Endothelial cell of umbilical vein (primary cell): ENCODE data around the gene NOX5. TPM values are rescaled to one million over a fixed set of nuclear protein-coding genes. Genes with fewer than 3 reads are reported as not detected.

ENCODE experiments used
- BruUV-seq: library from RNA; stranded (reverse); fragments of 400-500 nt; replicated peaks from 2 replicates; lab custom pipeline; 2021; lab: Mats Ljungman, UMichigan
- CTCF ChIA-PET: fragments of 300-600, 350-600 bp; sonication (Branson Sonifier 250); formaldehyde crosslinking; loops from one replicate; lab custom pipeline; 2021; ENCODE audit warnings: antibody characterized with exemption, inconsistent platforms; lab: Charles Lee
- POLR2A ChIA-PET: fragments of 300-600, 350-600 bp; sonication (Branson Sonifier 250); formaldehyde crosslinking; loops from one replicate; lab custom pipeline; 2021; ENCODE audit warnings: antibody characterized with exemption, inconsistent platforms; lab: Charles Lee
- DNase-seq: peaks from one replicate; pipeline ENCODE4 v3.0.0-alpha.2; 2011; ENCODE audit warnings: low read depth, low spot score
- FAIRE-seq: peaks from 2 replicates; lab custom pipeline; 2011; peaks lifted over from hg19 to GRCh38; lab: Jason Lieb, UNC
- H2AFZ ChIP-seq: 2 replicates; pipeline ENCODE4 v1.6.0; 2012; ENCODE audit warnings: low read depth, low read length, control low read depth, inconsistent platforms
- H3K27ac ChIP-seq: 2 replicates; pipeline ENCODE4 v1.5.1; 2011; ENCODE audit warnings: low read depth, mild to moderate bottlenecking, control low read depth, low read length, moderate library complexity; ENCODE audit not compliant: insufficient read depth
- H3K27me3 ChIP-seq, 2 experiments: 2 replicates each; pipeline versions ENCODE4 v1.6.0 to v1.6.1; 2011; ENCODE audit warnings: low read length in 2 of 2, mixed read lengths in 1 of 2; ENCODE audit not compliant: control insufficient read depth in 2 of 2, insufficient read depth in 2 of 2
- H3K36me3 ChIP-seq, 2 experiments: 2 replicates in 1 of 2; 3 replicates in 1 of 2; pipeline ENCODE4 v1.5.1; 2011; ENCODE audit warnings: low read length in 2 of 2, mild to moderate bottlenecking in 1 of 2, moderate library complexity in 1 of 2; ENCODE audit not compliant: control insufficient read depth in 2 of 2, insufficient read depth in 2 of 2; ENCODE audit errors: extremely low read depth in 1 of 2
- H3K4me1 ChIP-seq: 3 replicates; pipeline ENCODE4 v1.5.1; 2011; ENCODE audit warnings: mild to moderate bottlenecking, low read length; ENCODE audit not compliant: control insufficient read depth, insufficient read depth; ENCODE audit errors: extremely low read depth
- H3K4me2 ChIP-seq: 2 replicates; pipeline ENCODE4 v1.6.1; 2011; ENCODE audit warnings: low read length, control low read depth, mixed read lengths; ENCODE audit not compliant: insufficient read depth
- H3K4me3 ChIP-seq, 3 experiments: fragments of 200-600 bp in 1 of 3; sonication (generic), shearing (Covaris generic) in 1 of 3; replicated peaks in 1 of 3; 2 replicates each; pipeline ENCODE4 v1.5.1; 2011 to 2016; ENCODE audit warnings: control low read depth in 3 of 3, low read length in 3 of 3, mild to moderate bottlenecking in 2 of 3, inconsistent platforms in 1 of 3, low read depth in 1 of 3, moderate library complexity in 1 of 3; ENCODE audit not compliant: insufficient read depth in 1 of 3
- H3K79me2 ChIP-seq: 2 replicates; pipeline ENCODE4 v1.6.0; 2012; ENCODE audit warnings: low read length, inconsistent platforms; ENCODE audit not compliant: control insufficient read depth, insufficient read depth
- H3K9ac ChIP-seq: replicated peaks from 2 replicates; pipeline ENCODE3; 2011; ENCODE audit warnings: low read length, control low read depth; ENCODE audit not compliant: insufficient read depth; ENCODE audit errors: extremely low read depth
- H3K9me1 ChIP-seq: replicated peaks from 3 replicates; pipeline ENCODE4 v1.6.0; 2011; ENCODE audit warnings: mild to moderate bottlenecking, low read length; ENCODE audit not compliant: control insufficient read depth, insufficient read depth; ENCODE audit errors: extremely low read depth
- H3K9me3 ChIP-seq: replicated peaks from 2 replicates; pipeline ENCODE4 v1.5.1; 2012; ENCODE audit warnings: low read length, inconsistent platforms; ENCODE audit not compliant: control insufficient read depth, insufficient read depth
- H4K20me1 ChIP-seq: replicated peaks from 2 replicates; pipeline ENCODE3; 2011; ENCODE audit warnings: mild to moderate bottlenecking, low read length; ENCODE audit not compliant: control insufficient read depth, insufficient read depth; ENCODE audit errors: extremely low read depth
- EZH2 ChIP-seq: IDR thresholded peaks from 2 replicates; pipeline ENCODE4 v1.6.1; 2012; ENCODE audit warnings: borderline replicate concordance, low read depth, mild to moderate bottlenecking, moderate library complexity, low read length, inconsistent platforms; ENCODE audit not compliant: severe bottlenecking
- FOS ChIP-seq: IDR thresholded peaks from 2 replicates; pipeline ENCODE4 v1.6.1; 2011; ENCODE audit warnings: mild to moderate bottlenecking, low read length, moderate library complexity, borderline replicate concordance; ENCODE audit not compliant: insufficient read depth
- GATA2 ChIP-seq: IDR thresholded peaks from 2 replicates; pipeline ENCODE4 v1.7.0; 2011; ENCODE audit warnings: low read depth, mild to moderate bottlenecking, moderate library complexity, mixed read lengths, low read length; ENCODE audit not compliant: insufficient read length, insufficient read depth
- JUN ChIP-seq: IDR thresholded peaks from 2 replicates; pipeline ENCODE4 v1.6.1; 2011; ENCODE audit warnings: borderline replicate concordance, low read depth; ENCODE audit not compliant: insufficient read length, insufficient read depth
- MYC ChIP-seq: IDR thresholded peaks from one replicate; pipeline ENCODE4 v1.6.1; 2011; ENCODE audit warnings: mild to moderate bottlenecking, low read depth, low read length
- POLR2A ChIP-seq: IDR thresholded peaks from 2 replicates; pipeline ENCODE4 v1.6.1; 2012; ENCODE audit warnings: low read depth, mild to moderate bottlenecking, control low read depth, low read length
- POLR2AphosphoS5 ChIP-seq: IDR thresholded peaks from 2 replicates; pipeline ENCODE4 v1.6.1; 2012; ENCODE audit warnings: low read depth, mild to moderate bottlenecking, control low read depth, low read length, moderate library complexity; ENCODE audit not compliant: insufficient read depth
- dilution Hi-C: fragments of 300-500 bp; cut with MboI; formaldehyde crosslinking; loops from one replicate; pipeline ENCODE4 v1.15.0; 2019; ENCODE audit warnings: low sequenced_read_pairs; ENCODE audit not compliant: extremely low pct_ligation_motif_present
- intact Hi-C: fragments of 100-400 bp; cut with micrococcal nuclease; formaldehyde crosslinking; loops from one replicate; pipeline ENCODE4 v1.10.0; 2022
- polyA plus RNA-seq, 4 experiments: library from polyadenylated mRNA; depleted of rRNA in 3 of 4; stranded (reverse) in 3 of 4; unstranded in 1 of 4; fragments of >200 nt; gene quantifications; 2 replicates each; pipeline versions ENCODE4 v1.2.1 to v1.2.3, GENCODE V29; 2011 to 2012; ENCODE audit warnings: missing spikeins in 1 of 4
- total RNA-seq: library from RNA; stranded (reverse); gene quantifications from 2 replicates; pipeline ENCODE4 v1.2.3, GENCODE V29; 2021
- TF ChIP-seq, protein P1 (sequence below), 2 donors: IDR thresholded peaks; 1 replicate in 1 of 2; 2 replicates in 1 of 2; pipeline ENCODE4 v1.5.1; 2011; ENCODE audit warnings: low read length in 2 of 2, mild to moderate bottlenecking in 2 of 2, moderate library complexity in 2 of 2, control low read depth in 1 of 2, inconsistent platforms in 1 of 2, low read depth in 1 of 2; ENCODE audit not compliant: insufficient read depth in 1 of 2; ENCODE audit errors: extremely low read depth in 1 of 2
- TF ChIP-seq, protein P2 (sequence below): IDR thresholded peaks from 2 replicates; pipeline ENCODE4 v1.6.1; 2011; ENCODE audit not compliant: insufficient read depth, insufficient read length

NOX5 gene
- total and polyA plus RNA-seq, 2 donors (not counting 3 experiments of a cell fraction or from before 2014, with no cell fraction given), result 0.08 TPM; not detected in 1

DNA sequence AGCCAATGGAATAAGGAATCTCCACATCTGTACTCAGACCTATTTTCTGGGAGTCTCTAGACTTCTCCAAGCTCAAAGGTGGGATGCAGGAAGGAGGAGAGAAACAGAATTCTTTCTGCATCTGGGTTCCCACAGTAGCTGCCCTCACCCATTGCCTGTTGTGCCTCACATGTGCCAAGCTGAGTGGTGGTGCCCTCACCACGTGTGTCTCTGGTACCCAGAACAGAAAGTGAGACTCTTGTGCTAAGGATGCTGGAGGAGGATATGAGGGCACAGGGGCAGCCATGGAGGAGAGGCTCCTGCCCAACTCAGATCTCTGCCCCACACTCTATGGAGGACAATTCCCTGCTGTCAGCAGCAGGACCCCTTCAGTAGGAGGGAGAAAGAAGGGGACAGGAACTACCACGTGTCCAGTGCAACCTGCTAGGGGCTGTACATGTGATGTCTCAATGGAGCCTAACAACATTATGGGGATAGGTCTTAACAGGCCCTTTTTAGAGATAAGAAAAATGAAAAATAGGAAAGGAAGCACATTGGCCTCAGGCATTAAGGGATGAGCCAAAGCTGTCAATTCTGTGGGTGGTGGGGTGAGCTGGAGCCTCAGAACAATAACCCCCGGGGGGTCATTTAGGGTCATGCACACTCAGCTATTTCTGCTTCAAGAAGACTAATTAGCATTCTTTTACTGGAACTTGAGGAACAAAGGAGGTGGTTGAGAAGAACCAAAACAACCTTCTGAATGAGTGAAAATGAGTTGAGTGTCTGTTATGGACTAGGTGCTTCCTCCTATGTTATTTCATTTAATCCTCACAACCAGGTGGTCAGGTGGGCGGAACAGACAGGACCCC is 16.3 kb upstream of the NOX5 start:
- BruUV-seq, result no TSS peak
- dilution Hi-C loops (no loop called here), intact Hi-C loops (no loop called here)
- H3K27ac ChIP-seq, result no peak overlapping the region
- H3K9me1 ChIP-seq, result no peaks in the 10 kb centered on the region
- no peak for TF ChIP-seq FOS
- no peak for TF ChIP-seq POLR2A
- TF ChIP-seq POLR2AphosphoS5, result no peak
- TF ChIP-seq, protein P1, sequence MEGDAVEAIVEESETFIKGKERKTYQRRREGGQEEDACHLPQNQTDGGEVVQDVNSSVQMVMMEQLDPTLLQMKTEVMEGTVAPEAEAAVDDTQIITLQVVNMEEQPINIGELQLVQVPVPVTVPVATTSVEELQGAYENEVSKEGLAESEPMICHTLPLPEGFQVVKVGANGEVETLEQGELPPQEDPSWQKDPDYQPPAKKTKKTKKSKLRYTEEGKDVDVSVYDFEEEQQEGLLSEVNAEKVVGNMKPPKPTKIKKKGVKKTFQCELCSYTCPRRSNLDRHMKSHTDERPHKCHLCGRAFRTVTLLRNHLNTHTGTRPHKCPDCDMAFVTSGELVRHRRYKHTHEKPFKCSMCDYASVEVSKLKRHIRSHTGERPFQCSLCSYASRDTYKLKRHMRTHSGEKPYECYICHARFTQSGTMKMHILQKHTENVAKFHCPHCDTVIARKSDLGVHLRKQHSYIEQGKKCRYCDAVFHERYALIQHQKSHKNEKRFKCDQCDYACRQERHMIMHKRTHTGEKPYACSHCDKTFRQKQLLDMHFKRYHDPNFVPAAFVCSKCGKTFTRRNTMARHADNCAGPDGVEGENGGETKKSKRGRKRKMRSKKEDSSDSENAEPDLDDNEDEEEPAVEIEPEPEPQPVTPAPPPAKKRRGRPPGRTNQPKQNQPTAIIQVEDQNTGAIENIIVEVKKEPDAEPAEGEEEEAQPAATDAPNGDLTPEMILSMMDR (IDR thresholded peaks at IDR 0.05; ENCODE audit: extremely low read depth in 1 of 2, insufficient read depth in 1 of 2, low read depth in 1 of 2, low read length in 2 of 2), result no peak
- TF ChIP-seq EZH2, result no peak
- TF ChIP-seq JUN, result no peak
- no peak for TF ChIP-seq GATA2
- TF ChIP-seq, protein P2, sequence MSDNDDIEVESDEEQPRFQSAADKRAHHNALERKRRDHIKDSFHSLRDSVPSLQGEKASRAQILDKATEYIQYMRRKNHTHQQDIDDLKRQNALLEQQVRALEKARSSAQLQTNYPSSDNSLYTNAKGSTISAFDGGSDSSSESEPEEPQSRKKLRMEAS, result no peak
- no peak for TF ChIP-seq MYC
- H3K9me3 ChIP-seq, result no peaks in the 10 kb centered on the region
- H3K79me2 ChIP-seq, result no peaks in the 10 kb centered on the region
- H3K4me2 ChIP-seq, result no peak overlapping the region
- no peak for DNase-seq
- no peaks in the 10 kb centered on the region for H4K20me1 ChIP-seq
- no peaks in the 10 kb centered on the region for H3K4me1 ChIP-seq
- FAIRE-seq, result no peak
- H3K4me3 ChIP-seq, result no peak overlapping the region
- CTCF ChIA-PET, result interaction anchor here (0.8 to 1.3 kb wide), 3 partner anchors 13 to 73 kb away, joined by 3 to 6 read pairs (median 3); no protein-coding TSS in a partner anchor
- no peak overlapping the region for H2AFZ ChIP-seq
- H3K27me3 ChIP-seq, result peaks cover 0 to 5% of the 10 kb centered on the region in 2 experiments
- no peak overlapping the region for H3K9ac ChIP-seq
- POLR2A ChIA-PET, result no interaction called here
- no peaks in the 10 kb centered on the region for H3K36me3 ChIP-seq
